Panc1 (cell line): Measurements from ENCODE around the gene ANTXR1. TPM values are rescaled to one million over a fixed set of nuclear protein-coding genes. Genes with fewer than 3 reads are reported as not detected.
A peak's percentile ranks its signal among the peaks of the same experiment; 100 is the strongest.

ENCODE experiments used
- ATAC-seq: fragments of 200-7000 bp; cut with Tn5 transposase; 2 replicates; pipeline ENCODE4 v1.9.1; 2020; ENCODE audit warnings: mild to moderate bottlenecking, moderate library complexity
- BruUV-seq: library from RNA; stranded (reverse); fragments of 400-500 nt; replicated peaks from 2 replicates; lab custom pipeline; 2021; lab: Mats Ljungman, UMichigan
- CTCF ChIA-PET: fragments of 300-600 bp; sonication (Branson Sonifier 250); formaldehyde crosslinking; loops from one replicate; lab custom pipeline; 2022; ENCODE audit warnings: antibody characterized with exemption; lab: Charles Lee
- POLR2A ChIA-PET: fragments of 300-600 bp; sonication (Branson Sonifier 250); formaldehyde crosslinking; loops from one replicate; lab custom pipeline; 2022; ENCODE audit warnings: antibody characterized with exemption; lab: Charles Lee
- DNase-seq: peaks from one replicate; pipeline ENCODE4 v3.0.0-alpha.2; 2010; ENCODE audit warnings: low read depth, low spot score
- H3K27ac ChIP-seq: 2 replicates; pipeline ENCODE4 v1.5.1; 2011; ENCODE audit warnings: mild to moderate bottlenecking, low read length, inconsistent platforms
- H3K27me3 ChIP-seq: fragments of 200-500 bp; sonication (Bioruptor generic); 2 replicates; pipeline ENCODE4 v1.6.0; 2014; ENCODE audit warnings: low read length, inconsistent platforms; ENCODE audit not compliant: control insufficient read depth, insufficient read depth
- H3K36me3 ChIP-seq: fragments of 200-500 bp; sonication (Bioruptor generic); 2 replicates; pipeline ENCODE4 v1.5.1; 2014; ENCODE audit warnings: inconsistent platforms, mild to moderate bottlenecking, low read length, moderate library complexity; ENCODE audit not compliant: control insufficient read depth, insufficient read depth
- H3K4me1 ChIP-seq: 2 replicates; pipeline ENCODE4 v1.5.1; 2011; ENCODE audit warnings: inconsistent platforms, mild to moderate bottlenecking, low read length, moderate library complexity; ENCODE audit not compliant: control insufficient read depth, insufficient read depth
- H3K4me3 ChIP-seq, 2 experiments: 2 replicates each; pipeline ENCODE4 v1.5.1; 2011 to 2012; ENCODE audit warnings: low read depth in 2 of 2, low read length in 2 of 2, mild to moderate bottlenecking in 2 of 2, inconsistent platforms in 1 of 2, moderate library complexity in 1 of 2
- H3K9me3 ChIP-seq: fragments of 200-500 bp; sonication (Bioruptor generic); 2 replicates; pipeline ENCODE4 v1.5.1; 2014; ENCODE audit warnings: low read depth, mild to moderate bottlenecking, inconsistent platforms, low read length, moderate library complexity; ENCODE audit not compliant: control insufficient read depth, insufficient read depth
- CTCF ChIP-seq: fragments of 450-650 bp; IDR thresholded peaks from 2 replicates; pipeline ENCODE4 v1.5.1; 2017; ENCODE audit warnings: mild to moderate bottlenecking
- POLR2AphosphoS5 ChIP-seq: IDR thresholded peaks from 2 replicates; pipeline ENCODE4 v1.6.1; 2012; ENCODE audit warnings: mild to moderate bottlenecking, low read depth, low read length, moderate library complexity
- REST ChIP-seq, 2 experiments: IDR thresholded peaks; 2 replicates each; pipeline ENCODE4 v1.6.1; 2011 to 2012; ENCODE audit warnings: low read depth in 2 of 2, control low read depth in 1 of 2, low read length in 1 of 2, mild to moderate bottlenecking in 1 of 2, moderate library complexity in 1 of 2; ENCODE audit not compliant: insufficient read depth in 1 of 2
- SIN3A ChIP-seq: IDR thresholded peaks from 2 replicates; pipeline ENCODE4 v1.6.1; 2012; ENCODE audit warnings: low read depth, mild to moderate bottlenecking, low read length, moderate library complexity, borderline replicate concordance; ENCODE audit not compliant: insufficient read depth
- TCF7L2 ChIP-seq: IDR thresholded peaks from 2 replicates; pipeline ENCODE4 v1.6.1; 2011; ENCODE audit warnings: mild to moderate bottlenecking, low read depth, low read length, inconsistent platforms
- in situ Hi-C: cut with HindIII; loops from 2 replicates; pipeline ENCODE4 v1.10.0; 2016; ENCODE audit warnings: low sequenced_read_pairs, low pct_unique_long_range_greater_than_20kb
- intact Hi-C: fragments of 100-400 bp; cut with micrococcal nuclease; formaldehyde crosslinking; loops from one replicate; pipeline ENCODE4 v1.10.0; 2022; ENCODE audit not compliant: unreplicated experiment
- total RNA-seq: library from RNA; stranded (reverse); gene quantifications from one replicate; pipeline ENCODE4 v1.2.1, GENCODE V29; 2021; ENCODE audit not compliant: unreplicated experiment

ANTXR1 gene
- total RNA-seq, 1 experiment from 2014 or later: 132 TPM

GRCh38 chr2:69188182-69188900 lies 175.4 kb downstream of the ANTXR1 start:
- ATAC-seq (no peak), DNase-seq (no peak)
- ChIA-PET CTCF (no interaction called here), POLR2A (interaction anchor here (0.6 kb wide), 1 partner anchor 16 kb away, joined by 8 read pairs; no protein-coding TSS in a partner anchor)
- TF ChIP-seq CTCF (no peak), TCF7L2 (no peak), POLR2AphosphoS5 (no peak), SIN3A (no peak), REST (IDR thresholded peaks at IDR 0.05; ENCODE audit: insufficient read depth in 1 of 2, low read depth in 2 of 2, low read length in 1 of 2) (no peak)
- Histone ChIP-seq H3K27ac (peak overlapping the region; percentile 7; the same call in 1 of the 2 replicates), H3K27me3 (no peaks in the 10 kb centered on the region), H3K4me1 (peaks cover 12% of the 10 kb centered on the region), H3K9me3 (no peaks in the 10 kb centered on the region), H3K36me3 (0 out of 2 replicates have a peak, but pooled peaks cover 8% of the 10 kb centered on the region), H3K4me3 (no peak overlapping the region)
- in situ Hi-C loops: no loop called here
- intact Hi-C loops: no loop called here
- no TSS peak for BruUV-seq

- Histone ChIP-seq H3K4me1 (peaks cover 6% of the 10 kb centered on the region), H3K27ac (peak overlapping the region; percentile 14; the same call in 1 of the 2 replicates), H3K9me3 (no peaks in the 10 kb centered on the region), H3K4me3 (no peak overlapping the region), H3K27me3 (no peaks in the 10 kb centered on the region), H3K36me3 (peaks cover 3% of the 10 kb centered on the region; the same call in 1 of the 2 replicates)
- intact Hi-C loops: no loop called here
- BruUV-seq: no TSS peak
- TF ChIP-seq SIN3A (no peak), REST (IDR thresholded peaks at IDR 0.05; ENCODE audit: insufficient read depth in 1 of 2, low read depth in 2 of 2, low read length in 1 of 2) (no peak), POLR2AphosphoS5 (no peak), TCF7L2 (no peak), CTCF (no peak)
- no peak for DNase-seq
- ChIA-PET CTCF (no interaction called here), POLR2A (no interaction called here)
- ATAC-seq: no peak
- in situ Hi-C loops: no loop called here
Measured at GRCh38 chr2:69190743-69191404, 177.9 kb downstream of the ANTXR1 start.
